OCI-M1 (cell line): ENCODE measurements around the gene PRKCB.
A peak's percentile ranks its signal among the peaks of the same experiment; 100 is the strongest.

Experiments used
- DNase-seq: peaks from one replicate; lab custom pipeline; 2025; lab: John Stamatoyannopoulos, UW

Gene PRKCB

DNA sequence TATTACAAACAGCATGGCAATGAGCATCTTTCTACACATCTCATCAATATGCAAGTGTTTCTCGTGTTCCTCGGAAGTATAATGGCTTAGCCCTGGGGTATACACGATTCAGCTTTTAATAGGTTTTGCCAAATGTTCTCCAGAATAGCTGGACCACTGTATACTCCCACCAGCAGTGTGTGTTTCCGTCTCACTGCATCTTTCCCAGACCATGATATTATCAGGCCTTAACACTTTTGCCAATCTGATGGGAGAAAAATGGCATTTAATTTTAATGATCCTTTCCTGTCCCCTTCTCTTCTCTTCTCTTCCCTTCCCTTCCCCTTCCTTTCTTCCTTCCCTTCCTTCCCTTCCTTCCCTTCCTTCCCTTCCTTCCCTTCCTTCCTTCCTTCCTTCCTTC lies 30.8 kb downstream of the PRKCB start:
- no peak for DNase-seq

DNA sequence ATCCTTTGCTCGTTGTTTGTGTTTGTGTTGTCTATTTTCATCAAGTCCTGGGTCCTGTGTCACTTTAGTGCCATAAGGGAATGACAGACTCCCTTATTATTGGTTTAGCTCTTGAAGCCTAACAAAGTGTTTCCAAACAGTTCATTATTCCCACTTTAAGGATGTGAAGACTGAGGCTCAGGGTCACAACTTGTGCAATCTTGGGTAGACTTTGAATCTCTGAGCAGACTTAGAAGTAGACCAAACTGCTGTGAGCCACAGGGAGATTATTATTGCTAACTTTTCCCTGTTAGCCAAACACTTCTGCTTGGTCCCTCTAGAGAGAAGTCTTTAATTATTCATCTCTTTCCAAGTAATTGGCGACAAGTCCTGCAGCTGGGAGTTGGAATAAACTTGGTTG lies 31.8 kb downstream of the PRKCB start:
- DNase-seq: no peak

DNA sequence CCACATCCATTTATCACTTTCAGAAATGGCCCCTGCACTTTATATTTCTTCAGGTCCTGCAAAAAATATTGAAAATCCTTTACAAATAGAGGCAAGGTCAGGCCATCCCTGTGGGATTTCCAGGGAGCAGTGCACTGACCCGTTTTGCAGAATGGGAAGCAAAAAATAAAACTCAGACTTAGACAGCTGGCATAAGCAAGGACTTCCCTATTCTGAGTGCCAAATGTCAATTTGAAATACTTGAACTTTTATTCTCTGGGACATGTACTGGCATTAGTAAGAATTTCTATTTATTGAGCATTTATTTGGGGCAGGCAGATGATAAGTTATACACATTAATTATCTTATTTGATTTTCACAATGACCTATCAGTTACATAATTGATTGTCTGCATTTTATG lies 32.4 kb downstream of the PRKCB start:
- peak; percentile 19 for DNase-seq

DNA sequence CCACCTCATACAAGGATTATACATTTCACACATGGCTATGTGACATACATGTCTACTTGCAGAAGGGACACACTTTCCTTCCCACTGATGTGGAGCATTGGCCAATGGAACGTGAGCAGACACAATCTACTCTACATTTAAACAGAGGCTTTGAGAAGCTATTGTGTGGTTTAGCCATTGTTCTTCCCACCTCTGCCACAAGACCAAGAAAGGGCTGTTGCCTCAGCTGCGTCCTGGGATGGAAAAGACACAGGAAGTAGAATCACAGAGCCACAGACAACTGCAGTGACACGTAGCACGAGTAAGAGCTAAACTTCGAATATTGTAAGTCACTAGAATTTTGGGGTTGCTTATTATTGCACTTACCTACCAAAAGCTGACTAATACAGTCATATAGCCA lies 33.3 kb downstream of the PRKCB start:
- no peak for DNase-seq

DNA sequence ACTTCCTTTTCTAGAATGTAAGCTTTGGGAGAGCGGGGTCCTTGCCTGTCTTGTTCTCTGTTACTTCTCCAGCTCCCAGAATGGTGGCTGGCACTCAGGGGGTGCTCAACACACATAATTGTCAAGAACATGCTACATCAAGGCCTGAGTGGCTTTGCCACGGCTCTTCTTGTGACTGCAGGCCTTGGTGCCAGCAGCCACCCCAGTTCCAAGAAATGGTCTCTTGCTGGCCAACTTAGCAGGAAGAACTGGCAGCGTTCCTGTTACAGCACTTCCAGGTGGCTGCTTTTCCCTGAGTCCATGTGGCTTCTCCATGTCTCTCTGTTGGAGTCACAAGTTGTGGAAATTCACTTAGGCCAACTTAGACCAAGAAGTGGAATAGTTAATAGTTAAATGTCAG lies 36.1 kb downstream of the PRKCB start:
- DNase-seq: no peak

DNA sequence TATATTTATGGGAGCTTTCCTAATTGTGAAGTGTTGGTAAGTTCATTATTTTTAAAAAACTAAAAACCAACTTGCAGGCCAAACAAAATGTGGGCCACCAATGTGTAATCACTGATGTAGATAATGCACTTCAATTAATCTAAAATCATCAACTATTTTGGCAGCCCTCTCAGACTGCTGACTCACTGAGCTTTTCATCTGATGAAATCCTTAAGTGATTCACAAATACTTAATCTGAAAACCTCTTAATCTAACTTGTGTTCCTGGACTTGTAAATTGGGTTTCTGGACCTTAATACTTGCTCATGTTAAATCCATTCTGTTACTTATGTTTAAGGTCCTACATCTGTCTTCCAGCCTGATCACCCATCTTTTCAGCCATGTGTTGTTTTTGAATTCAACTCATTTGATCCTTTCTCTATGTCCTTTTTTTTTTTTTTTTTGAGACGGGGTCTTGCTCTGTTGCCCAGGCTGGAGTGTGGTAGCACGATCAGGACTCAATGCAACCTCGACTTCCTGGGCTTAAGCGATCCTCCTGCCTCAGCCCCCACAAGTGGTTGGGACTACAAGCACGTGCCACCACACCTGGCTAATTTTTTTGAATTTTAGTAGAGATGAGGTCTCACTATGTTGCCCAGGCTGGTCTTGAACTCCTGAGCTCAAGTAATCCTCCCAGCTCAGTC lies 39.0 kb downstream of the PRKCB start:
- DNase-seq: peak; percentile 50

DNA sequence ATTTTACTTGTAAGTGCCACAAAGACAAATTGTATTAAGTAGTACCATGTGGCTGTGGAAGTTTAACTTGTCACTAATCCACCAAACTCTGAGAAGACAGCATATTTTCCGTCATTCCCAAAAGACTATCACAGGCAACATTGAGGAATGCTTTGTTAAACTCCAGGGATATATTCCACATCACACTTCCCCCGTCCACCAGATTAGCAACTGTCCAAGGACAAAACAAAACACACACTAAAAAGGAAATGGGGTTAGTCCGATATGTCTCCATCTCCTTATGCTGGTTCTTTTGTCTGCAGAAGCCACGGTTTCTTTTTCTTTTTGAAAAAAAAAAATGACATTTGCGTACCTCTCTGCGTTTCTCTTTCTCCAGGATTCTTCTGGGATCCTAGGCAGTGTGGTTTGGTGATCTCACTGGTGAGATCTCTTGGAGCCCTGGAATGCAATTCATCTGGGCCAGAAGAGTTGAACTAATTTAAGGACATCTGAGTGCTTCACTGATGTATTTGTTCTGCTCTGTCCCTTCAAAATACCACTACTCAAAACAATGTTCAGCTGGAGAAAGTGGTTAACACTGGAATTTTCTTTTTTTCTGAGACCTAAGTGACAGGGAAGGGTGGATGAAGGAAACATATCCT lies 40.6 kb downstream of the PRKCB start:
- DNase-seq: no peak

DNA sequence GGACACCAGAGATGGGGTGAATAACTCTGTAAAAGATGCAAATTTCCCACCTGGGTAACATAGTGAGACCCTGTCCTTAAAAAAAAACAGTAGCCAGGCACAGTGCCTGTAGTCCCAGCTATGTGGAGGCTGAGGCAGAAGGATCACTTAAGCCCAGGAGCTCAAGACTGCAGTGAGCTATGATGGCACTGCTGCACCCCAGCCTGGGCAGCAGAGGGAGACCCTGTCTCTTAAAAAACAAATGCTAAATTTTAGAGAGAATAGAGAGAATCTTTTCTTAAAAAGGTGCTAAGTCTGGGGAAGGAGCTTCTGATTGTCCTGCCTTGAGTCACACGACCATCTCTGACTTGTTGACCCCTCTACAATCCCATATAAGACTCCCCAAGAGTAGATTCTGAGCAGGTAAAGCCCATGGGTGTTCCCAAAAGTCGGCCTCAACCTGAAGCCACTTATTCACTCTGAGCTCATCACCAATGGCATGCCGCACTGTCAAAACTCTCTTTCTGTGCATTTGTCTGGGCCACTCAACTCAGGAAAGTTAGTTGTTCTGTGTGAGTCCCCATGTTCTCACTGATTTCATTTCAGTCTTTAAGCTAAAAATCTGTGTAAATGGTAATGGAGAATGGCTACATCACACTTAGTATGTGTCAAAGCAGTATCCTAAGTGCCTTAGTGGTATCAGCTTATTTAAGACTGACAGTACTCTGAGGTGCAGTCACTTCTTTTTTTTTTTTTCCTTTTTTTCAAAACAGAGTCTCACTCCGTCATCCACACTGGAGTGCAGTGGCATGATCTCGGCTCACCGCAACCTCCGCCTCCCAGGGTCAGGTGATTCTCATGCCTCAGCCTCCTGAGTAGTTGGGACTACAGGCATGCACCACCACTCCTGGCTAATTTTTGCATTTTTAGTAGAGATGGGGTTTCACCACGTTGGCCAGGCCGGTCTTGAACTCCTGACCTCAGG lies 41.6 kb downstream of the PRKCB start:
- DNase-seq: peak; percentile 59

DNA sequence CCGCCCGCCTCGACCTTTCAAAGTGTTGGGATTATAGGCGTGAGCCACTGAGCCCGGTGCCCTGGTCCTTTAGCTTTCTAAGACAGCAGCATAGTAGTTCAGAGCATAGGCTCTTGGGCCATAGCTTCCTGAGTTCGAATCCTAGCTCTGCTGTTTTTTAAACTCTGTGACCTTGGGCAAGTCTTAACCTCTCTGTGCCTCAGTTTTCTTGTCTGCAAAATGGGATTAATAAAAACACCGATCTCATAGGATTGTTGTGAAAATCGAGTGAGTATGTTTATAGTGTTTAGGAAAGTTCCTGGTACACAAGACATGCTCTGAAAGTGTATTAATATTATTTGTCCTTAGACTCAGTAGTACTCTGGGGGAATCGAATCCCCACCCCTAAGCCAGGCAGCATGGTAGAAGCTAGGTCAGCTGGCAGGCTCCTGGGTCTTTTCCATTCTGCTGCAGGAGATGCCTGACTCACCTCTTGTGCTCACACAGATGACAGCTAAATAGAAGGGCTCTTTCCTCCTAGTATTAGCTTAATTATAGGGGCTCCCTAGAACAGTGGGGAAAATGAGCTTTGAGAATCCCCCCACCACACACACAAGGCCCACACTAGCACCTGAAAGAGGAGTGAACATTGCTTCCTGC lies 44.1 kb downstream of the PRKCB start:
- DNase-seq: no peak

DNA sequence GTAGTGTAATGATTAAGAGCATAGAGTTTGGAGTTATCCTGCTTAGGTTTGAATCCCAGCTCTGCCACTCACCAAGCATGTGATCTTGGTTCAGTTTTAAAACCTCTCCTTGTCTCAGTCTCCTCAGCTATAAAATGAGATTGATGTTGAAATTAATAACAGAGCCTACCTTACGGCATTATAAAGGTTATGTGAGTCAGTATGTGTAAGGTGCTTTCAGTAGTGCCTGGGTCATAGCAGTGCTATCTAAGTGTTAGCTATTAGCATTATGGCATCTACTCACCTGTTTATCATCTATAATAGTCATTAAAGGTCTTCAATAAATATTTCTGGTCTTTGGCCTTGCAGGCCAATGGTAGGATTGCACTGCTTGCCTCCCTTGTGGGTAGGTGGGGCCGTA lies 53.4 kb downstream of the PRKCB start:
- no peak for DNase-seq

DNA sequence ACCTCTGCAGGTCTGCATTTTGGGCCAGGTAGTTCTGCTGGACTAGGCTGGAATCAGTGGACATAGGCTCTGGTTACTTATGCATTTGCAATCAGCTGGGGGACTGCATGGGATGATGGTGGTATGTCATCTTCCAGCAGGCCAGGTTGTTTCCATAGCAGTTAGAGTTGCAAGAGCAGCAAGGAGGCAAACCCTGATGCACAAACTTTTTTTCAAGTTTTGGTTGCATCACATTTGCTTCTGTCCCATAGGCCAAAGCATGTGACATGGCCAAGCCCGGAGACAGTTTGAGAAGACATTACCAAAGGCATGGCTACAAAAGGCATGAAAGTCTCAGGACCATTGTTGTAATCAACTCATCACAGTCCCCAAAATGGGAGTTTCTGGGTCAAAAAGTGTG lies 58.2 kb downstream of the PRKCB start:
- peak; percentile 22 for DNase-seq

DNA sequence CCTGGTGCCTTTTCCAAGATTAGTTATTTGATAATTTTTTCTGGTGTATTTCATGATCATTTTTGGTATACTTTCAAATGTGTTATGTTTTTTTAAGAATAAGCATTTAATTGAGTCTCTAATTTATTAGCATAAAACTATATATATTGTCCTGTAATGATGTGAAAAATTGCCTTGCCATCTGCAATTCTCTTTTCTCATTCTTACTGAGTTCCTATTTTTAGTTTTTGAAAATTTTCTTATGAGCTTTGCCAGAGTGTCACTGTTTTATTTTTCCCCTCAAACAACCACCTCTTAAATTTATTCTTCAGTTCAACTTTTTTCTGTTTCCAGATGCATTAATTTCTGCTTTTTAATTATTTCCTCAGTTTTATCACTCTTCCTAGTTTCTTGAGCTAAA lies 59.3 kb downstream of the PRKCB start:
- no peak for DNase-seq

DNA sequence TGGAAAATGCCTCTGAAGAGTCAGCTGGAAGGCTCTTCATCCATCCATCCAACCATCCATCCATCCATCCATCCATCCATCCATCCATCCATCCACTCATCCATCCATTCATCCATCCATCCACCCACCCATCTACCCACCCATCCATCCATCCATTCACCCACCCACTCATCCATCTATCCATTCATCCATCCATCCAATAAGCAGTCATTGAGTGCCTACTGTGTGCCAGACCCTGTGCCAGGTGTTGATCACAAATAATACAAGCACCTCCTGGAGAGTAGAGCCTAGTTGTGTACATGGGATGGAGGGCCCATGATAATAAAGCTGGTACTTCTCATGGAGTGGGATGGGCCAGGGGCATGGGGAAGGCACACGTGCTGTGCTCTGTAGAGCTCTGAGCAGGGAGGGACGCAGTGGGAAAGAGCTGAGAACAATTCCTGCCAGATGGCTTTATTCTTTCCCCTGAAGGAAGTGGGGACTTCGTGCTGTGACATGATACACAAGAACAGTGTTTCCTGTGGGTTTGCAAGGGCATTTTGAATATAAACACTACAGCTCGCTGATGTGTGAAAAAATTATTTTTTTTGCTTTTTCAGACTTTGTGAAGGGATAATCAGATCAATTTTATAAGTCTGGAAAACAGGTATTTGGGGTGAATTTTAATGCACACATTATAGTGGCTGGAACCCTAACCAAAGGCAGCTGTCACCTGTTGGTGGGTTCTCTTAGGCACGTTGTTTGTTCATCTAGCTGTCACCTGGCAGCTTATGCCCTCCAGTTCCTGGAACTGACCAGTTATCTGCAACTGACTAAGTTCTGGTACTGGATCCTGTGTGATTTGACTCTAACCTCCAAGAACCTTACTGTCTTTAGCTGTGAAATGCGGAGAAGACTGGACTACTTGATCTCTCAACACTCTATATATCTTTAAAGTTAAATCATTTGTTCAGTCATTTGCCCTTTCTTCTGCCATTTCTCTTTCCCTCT lies 61.3 kb downstream of the PRKCB start:
- peak; percentile 15 for DNase-seq

DNA sequence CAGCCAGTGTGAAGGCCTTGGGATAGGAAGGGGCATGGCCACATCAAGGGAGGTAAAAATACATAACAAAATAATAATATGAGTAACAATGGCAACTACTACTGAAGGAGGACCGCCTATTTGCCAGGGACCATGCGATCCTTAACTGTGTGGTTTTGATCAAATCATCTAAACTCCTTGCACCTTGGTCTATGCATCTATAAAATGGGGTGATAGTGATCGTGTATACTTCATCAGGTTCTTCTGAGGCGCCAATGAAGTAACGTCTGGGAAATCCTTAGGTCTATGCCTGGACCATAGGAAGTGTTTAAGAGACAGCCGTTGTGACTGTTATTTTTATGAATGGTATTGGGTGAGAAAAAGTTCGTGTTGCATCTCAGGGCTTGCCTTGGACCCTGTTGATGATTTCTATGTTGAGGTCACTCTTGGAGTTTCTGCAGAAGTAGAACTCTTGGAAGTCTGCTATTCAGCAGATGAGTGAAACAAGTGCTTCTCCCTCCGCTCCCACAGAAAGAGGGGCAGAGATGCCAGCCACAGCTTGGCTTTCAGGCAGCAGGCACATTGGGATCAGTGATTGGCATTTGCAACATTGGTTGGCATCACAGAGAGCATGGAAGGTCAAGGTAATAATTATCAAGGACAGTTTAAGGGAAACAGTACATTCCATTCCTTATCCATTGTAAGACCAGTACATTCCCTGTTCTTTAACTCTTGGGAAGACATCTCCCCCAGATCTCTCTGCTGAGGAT lies 63.1 kb downstream of the PRKCB start:
- no peak for DNase-seq

DNA sequence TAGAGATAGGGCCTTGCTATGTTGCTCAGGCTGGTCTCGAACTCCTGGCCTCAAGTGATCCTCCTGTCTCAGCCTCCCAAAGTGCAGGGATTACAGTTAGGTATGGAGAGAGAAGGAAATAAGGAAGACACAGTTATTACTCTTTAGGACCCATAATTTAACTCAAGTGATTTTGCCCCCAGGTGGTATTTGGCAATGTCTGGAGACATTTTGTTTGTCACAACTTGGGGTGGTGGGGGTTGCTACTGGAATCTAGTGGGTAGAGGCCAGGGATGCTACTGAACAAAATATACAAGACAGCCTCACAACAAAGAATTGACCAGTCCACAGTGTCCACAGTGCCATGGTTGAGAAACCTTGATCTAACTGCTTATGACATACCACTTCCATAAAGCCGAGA lies 64.1 kb downstream of the PRKCB start:
- no peak for DNase-seq

DNA sequence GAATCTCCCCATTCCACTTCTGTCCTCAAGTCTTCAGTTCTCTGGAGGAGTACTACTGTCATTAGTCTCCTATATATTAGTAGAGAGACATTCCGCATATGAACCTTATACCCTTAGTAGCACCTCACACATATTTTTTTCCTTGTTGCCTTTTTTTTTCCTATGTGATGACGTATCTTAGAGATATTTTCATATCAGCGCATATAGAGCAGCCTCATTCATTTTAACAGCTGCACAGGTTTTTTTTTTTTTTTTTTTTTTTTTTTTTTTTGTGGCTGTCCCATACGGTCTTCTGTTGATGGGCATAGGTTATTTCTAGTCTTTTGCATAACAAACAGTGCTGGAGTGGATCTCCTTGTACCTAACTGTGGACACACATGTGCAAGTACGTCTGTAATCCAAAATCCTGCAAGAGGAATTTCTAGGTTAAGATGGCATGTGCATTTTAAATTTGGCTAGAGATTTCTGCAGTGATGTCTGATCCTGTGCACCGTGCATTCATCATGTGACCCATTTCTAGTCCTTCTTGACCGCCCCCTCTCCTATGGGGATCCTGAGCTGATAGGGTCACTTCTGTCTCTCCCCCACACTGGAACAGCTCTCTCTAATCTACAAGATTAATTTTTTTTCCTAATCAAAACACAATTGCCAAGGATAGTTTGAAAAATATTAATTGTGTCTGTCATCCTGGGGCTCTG lies 64.8 kb downstream of the PRKCB start:
- peak; percentile 79 for DNase-seq

DNA sequence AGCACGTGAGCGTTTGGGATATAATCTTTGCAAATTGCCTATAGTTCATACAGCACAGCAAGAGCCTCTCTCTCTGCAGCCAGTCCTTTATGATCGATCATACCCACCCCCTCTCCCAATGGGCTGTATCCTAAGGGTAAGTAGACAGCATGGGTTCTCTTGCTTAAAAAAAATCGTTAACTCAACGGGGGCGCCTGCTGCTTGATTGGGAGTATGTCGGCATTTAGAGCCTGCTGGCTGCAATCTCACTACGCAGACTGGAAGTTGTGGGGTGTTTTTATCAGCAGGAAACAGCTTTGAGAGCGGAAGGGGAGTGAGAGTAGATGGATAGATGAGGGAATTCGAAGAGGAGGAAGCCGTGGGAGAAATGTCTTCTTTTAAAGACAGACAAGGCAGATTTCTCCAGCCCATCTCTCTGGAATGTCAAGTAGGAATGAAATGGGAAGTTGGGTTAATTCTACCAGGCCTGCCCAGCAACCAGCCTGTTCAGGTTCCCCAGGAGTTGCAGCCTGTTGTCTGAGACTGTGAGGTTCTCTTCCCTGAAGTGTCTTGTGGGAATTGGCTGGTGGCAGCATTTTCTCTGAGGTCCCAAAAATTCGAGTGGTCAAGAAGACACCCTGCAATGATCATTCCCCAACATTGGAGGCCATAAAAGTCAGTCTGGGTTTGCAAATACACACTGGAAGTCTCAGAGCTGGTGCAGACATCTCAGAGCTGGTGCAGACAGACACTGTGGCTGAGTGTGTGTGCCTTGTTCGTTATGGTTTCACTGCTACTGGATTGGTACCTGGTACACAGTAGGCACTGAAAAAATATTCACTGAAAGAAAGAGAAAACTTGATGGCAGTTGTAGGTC lies 65.6 kb downstream of the PRKCB start:
- peak; percentile 97 for DNase-seq

DNA sequence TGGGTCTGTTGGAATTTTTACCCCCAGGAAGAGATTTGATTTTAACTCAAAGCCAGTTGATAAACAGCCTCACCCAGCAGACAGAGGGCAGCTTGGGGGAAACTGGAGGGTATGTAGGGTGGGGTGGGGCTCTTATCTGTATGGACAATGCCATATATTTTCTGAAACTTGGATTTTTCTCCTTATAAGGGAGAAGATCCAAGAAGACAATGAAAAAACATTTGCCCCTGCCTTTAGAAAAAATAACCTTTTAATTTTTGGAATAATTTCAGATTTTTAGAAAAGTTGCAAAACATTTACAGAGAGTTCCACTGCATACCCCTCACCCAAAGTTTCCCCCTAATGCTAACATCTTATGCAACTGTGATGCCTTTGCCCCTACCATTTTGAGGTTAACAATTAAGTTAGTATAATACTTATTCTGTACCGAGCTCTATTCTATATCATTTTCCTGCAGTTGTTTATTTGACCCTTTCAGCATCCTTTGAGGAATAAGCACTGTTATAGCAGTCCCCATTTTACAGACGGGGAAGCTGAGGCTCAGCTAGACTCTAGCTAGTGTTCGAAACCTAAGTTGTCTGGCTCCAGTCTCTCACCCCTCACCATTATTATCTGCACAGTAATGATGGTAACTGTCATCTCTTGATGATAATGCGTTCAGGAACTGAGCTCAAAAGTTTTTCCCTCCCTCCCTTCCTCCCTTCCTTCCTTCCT lies 66.4 kb downstream of the PRKCB start:
- peak; percentile 77 for DNase-seq
